Cardiac muscle cell (in vitro differentiated cells and primary cell): ENCODE measurements around the gene RBM42. TPM values are rescaled to one million over a fixed set of nuclear protein-coding genes. Genes with fewer than 3 reads are reported as not detected.
"Not testable (repeated sequence)": the region's sequence is repeated elsewhere in the genome, so short reads cannot be mapped to it uniquely, and the experiment has no call there.

ENCODE experiments used
- DNase-seq, 2 donors: peaks; one replicate each; pipeline versions ENCODE4 v3.0.0 to v3.0.0-alpha.2; 2010 to 2017; ENCODE audit warnings: low read depth in 1 of 2, low spot score in 1 of 2
- H3K27ac ChIP-seq: fragments of 200-600 bp; sonication (generic); 2 replicates; pipeline ENCODE4 v1.5.1; 2016
- H3K27me3 ChIP-seq: fragments of 200-600 bp; sonication (generic); 2 replicates; pipeline ENCODE4 v1.6.0; 2016; ENCODE audit warnings: control low read depth
- H3K36me3 ChIP-seq: fragments of 200-600 bp; sonication (generic); 2 replicates; pipeline ENCODE4 v1.5.1; 2016; ENCODE audit warnings: control low read depth
- H3K4me1 ChIP-seq: fragments of 200-600 bp; sonication (generic); 2 replicates; pipeline ENCODE4 v1.8.1; 2017; ENCODE audit warnings: low read depth, mild to moderate bottlenecking, mixed run types
- H3K4me3 ChIP-seq: fragments of 200-600 bp; sonication (generic); 2 replicates; pipeline ENCODE4 v1.5.1; 2016; ENCODE audit warnings: mild to moderate bottlenecking
- H3K9me3 ChIP-seq: fragments of 200-600 bp; sonication (generic); 2 replicates; pipeline ENCODE4 v1.5.1; 2017; ENCODE audit warnings: low read depth, mild to moderate bottlenecking, control low read depth
- polyA plus RNA-seq: library from polyadenylated mRNA; unstranded; fragments of >200 nt; fragmentation: Nextera tagmentation; extraction: Ambion mirVana; gene quantifications from 2 replicates; pipeline ENCODE4 v1.2.1, GENCODE V29; 2016
- total RNA-seq: library from RNA; depleted of rRNA; stranded (reverse); fragments of >200 nt; gene quantifications from 2 replicates; pipeline ENCODE4 v1.2.3, GENCODE V29; 2016
- TF ChIP-seq, protein P1 (sequence below): IDR thresholded peaks from 2 replicates; pipeline ENCODE4 v1.5.1; 2012; ENCODE audit warnings: low read depth, mild to moderate bottlenecking, low read length

RBM42 gene
- total and polyA plus RNA-seq, 2 experiments from 2014 or later = 128 to 170 TPM

DNA sequence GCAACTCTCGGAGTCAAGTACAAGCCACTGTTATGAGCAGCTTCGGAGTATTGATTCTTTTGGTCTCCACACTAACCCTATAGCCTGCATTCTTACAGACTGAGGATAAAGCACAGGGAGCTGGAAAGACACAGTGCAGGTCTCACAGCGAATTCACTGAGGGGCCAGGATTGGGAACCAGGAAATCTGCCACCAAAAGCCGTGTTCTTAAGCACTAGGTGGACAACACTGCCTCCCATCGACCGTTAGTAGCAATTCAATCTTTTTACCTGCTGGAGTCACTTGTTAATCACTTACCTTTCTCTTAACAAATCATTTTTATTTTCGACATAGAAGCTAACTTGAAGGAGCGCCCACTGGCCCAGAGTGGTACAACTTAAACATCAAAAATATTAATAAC lies 36.6 kb upstream of the RBM42 start:
- DNase-seq = peak; percentile 66 to 71
- H3K4me3 ChIP-seq = no peak overlapping the region
- H3K27ac ChIP-seq = no peak overlapping the region

DNA sequence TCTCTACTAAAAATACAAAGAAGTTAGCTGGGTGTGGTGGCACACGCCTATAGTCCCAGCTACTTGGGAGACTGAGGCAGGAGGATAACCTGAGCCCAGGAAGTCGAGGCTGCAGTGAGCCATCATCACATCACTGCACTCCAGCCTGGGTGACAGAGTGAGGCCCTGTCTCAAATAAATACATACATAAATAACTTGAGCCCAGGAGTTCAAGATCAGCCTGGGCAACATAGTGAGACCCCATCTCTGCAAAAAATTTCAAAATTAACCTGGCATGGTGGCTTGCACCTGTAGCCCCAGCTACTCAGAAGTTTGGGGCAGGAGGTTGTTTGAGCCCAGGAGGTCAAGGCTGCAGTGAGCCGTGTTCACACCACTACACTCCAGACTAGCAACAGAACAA lies 33.8 kb upstream of the RBM42 start:
- DNase-seq, H3K27me3 ChIP-seq, H3K9me3 ChIP-seq, H3K36me3 ChIP-seq, H3K27ac ChIP-seq, H3K4me3 ChIP-seq, H3K4me1 ChIP-seq: not testable (repeated sequence)

More for the DNA sequence above, 36.6 kb upstream of the RBM42 start:
- H3K36me3 ChIP-seq = no peaks in the 10 kb centered on the region
- H3K9me3 ChIP-seq = no peaks in the 10 kb centered on the region
- no peaks in the 10 kb centered on the region for H3K4me1 ChIP-seq
- no peaks in the 10 kb centered on the region for H3K27me3 ChIP-seq
- TF ChIP-seq, protein P1, sequence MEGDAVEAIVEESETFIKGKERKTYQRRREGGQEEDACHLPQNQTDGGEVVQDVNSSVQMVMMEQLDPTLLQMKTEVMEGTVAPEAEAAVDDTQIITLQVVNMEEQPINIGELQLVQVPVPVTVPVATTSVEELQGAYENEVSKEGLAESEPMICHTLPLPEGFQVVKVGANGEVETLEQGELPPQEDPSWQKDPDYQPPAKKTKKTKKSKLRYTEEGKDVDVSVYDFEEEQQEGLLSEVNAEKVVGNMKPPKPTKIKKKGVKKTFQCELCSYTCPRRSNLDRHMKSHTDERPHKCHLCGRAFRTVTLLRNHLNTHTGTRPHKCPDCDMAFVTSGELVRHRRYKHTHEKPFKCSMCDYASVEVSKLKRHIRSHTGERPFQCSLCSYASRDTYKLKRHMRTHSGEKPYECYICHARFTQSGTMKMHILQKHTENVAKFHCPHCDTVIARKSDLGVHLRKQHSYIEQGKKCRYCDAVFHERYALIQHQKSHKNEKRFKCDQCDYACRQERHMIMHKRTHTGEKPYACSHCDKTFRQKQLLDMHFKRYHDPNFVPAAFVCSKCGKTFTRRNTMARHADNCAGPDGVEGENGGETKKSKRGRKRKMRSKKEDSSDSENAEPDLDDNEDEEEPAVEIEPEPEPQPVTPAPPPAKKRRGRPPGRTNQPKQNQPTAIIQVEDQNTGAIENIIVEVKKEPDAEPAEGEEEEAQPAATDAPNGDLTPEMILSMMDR = peak; percentile 67

DNA sequence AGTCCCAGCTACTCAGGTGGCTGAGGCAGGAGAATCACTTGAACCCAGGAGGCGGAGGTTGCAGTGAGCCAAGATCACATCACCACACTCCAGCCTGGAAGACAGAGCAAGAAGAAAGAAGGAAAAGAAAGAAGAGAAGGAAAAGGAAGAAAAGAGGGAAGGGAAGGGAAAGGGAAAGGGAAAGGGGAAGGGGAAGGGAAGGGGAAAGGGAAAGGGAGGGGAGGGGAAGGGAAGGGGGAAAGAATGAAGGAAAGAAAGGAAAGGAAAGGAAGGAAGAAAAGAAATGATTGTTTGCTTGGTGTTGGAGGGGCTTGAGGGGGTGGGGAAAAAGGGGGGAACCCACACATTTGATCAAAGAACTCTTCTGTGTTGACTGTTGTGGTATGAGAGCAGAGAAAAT lies 32.9 kb upstream of the RBM42 start:
- TF ChIP-seq, protein P1 = no peak
- Histone ChIP-seq H3K4me1 (no peaks in the 10 kb centered on the region), H3K36me3 (no peaks in the 10 kb centered on the region), H3K27me3 (peaks cover 5% of the 10 kb centered on the region), H3K27ac (no peak overlapping the region), H3K9me3 (no peaks in the 10 kb centered on the region), H3K4me3 (no peak overlapping the region)
- no peak for DNase-seq

DNA sequence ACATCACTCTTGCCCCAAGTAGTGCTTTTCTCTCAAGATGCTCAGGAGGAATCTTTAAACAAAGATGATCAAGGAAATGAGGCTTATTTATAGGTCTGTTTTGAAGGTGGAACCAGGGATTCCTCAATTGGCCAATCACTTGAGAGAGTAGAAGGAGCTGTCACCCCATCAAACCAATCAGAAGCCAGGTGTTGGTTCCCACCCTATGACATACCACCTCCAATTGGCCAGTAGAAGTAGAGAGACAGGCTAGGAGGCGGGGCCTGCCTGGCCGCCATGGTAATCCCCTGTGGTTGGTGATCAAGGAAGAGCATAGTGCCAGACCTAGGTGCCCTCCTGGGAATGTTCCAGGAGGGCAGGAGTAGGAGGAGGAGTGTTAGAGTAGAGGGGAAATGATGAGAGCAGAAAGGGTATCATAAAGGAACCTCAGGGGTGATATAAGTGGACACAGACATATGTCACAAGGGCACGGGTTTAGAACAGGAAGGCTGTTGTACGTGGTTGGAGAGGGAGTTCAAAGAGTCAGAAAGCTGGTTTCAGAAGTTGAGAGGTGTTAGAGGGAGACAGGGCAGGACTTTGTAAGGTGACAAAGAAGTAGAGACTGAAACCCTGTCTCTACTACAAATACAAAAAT lies 32.4 kb upstream of the RBM42 start:
- no peaks in the 10 kb centered on the region for H3K4me1 ChIP-seq
- DNase-seq = peak in 1 of 2 donors; percentile 10
- H3K27ac ChIP-seq = no peak overlapping the region
- H3K9me3 ChIP-seq = no peaks in the 10 kb centered on the region
- H3K4me3 ChIP-seq = no peak overlapping the region
- TF ChIP-seq, protein P1 = no peak
- peaks cover 8% of the 10 kb centered on the region for H3K27me3 ChIP-seq
- H3K36me3 ChIP-seq = no peaks in the 10 kb centered on the region

DNA sequence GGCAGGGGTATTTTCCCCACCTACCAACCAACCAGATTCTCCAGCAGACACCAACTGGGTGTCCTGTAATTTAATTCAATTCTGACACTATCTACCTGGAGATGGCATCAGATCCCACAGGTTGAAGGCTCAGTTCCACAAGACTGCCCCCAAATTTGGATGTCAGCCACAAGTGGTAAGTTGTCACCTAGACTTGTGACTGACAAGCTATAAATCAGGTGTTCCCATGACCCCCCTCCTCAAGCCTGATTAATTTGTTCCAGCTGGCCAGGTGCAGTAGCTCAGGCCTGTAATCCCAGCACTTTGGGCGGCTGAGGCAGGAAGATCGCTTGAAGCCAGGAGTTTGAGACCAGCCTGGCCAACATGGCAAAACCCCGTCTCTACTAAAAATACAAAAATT lies 26.9 kb upstream of the RBM42 start:
- no peaks in the 10 kb centered on the region for H3K9me3 ChIP-seq
- DNase-seq = no peak
- no peaks in the 10 kb centered on the region for H3K4me1 ChIP-seq
- TF ChIP-seq, protein P1 = no peak
- no peak overlapping the region for H3K4me3 ChIP-seq
- H3K27me3 ChIP-seq = peaks cover 8% of the 10 kb centered on the region
- H3K36me3 ChIP-seq = no peaks in the 10 kb centered on the region
- no peak overlapping the region for H3K27ac ChIP-seq

DNA sequence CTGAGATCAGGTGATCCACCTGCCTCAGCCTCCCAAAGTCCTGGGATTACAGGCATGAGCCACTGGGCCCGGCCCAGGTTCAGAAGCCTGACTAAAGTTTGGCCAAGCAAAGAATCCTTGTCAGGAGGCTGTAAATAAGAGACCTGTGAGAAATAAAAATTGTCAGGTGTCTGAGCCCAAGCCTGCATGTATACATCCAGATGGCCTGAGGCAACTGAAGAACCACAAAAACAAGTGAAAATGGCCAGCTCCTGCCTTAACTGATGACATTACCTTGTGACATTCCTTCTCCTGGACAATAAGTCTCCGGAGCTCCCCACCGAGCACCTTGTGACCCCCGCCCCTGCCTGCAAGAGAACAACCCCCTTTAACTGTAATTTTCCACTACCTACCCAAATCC lies 24.4 kb upstream of the RBM42 start:
- H3K36me3 ChIP-seq, DNase-seq, H3K4me1 ChIP-seq, H3K4me3 ChIP-seq, H3K27me3 ChIP-seq, H3K9me3 ChIP-seq, H3K27ac ChIP-seq: not testable (repeated sequence)

DNA sequence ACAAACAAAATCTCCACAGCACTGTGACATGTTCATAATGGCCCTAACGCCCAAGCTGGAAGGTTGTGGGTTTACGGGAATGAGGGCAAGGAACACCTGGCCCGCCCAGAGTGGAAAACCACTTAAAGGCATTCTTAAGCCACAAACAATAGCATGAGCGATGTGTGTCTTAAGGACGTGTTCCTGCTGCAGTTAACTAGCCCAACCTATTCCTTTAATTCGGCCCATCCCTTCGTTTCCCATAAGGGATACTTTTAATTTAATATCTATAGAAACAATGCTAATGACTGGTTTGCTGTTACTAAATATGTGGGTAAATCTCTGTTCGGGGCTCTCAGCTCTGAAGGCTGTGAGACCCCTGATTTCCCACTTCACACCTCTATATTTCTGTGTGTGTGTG lies 21.7 kb upstream of the RBM42 start:
- H3K27me3 ChIP-seq, H3K4me3 ChIP-seq, DNase-seq, H3K4me1 ChIP-seq, H3K9me3 ChIP-seq, H3K36me3 ChIP-seq, H3K27ac ChIP-seq: not testable (repeated sequence)
